WTC11 (cell line): ENCODE measurements around the gene ACBD3. TPM values are rescaled to one million over a fixed set of nuclear protein-coding genes. Genes with fewer than 3 reads are reported as not detected.

ENCODE experiments used
- ATAC-seq: fragments of 200-7000 bp; cut with Tn5 transposase; 2 replicates; pipeline ENCODE4 v1.10.0; 2021; ENCODE audit warnings: mild to moderate bottlenecking, moderate library complexity
- CTCF ChIA-PET: fragments of 300-600 bp; sonication (Branson Sonifier 250); formaldehyde crosslinking; loops from one replicate; lab custom pipeline; 2021; ENCODE audit warnings: antibody characterized with exemption; lab: Charles Lee
- POLR2A ChIA-PET: fragments of 350-600 bp; sonication (Branson Sonifier 250); formaldehyde crosslinking; loops from one replicate; lab custom pipeline; 2021; ENCODE audit warnings: antibody characterized with exemption; lab: Charles Lee
- DNase-seq: peaks from one replicate; pipeline ENCODE4 v3.0.0; 2021; ENCODE audit warnings: low spot score
- H3K27ac Mint-ChIP-seq: 2 replicates; pipeline ENCODE4 v1.8.0; 2021; ENCODE audit warnings: mixed read lengths
- H3K27me3 Mint-ChIP-seq: 2 replicates; pipeline ENCODE4 v1.8.0; 2021; ENCODE audit warnings: low read depth, mild to moderate bottlenecking, moderate library complexity, mixed read lengths
- H3K36me3 Mint-ChIP-seq: 2 replicates; pipeline ENCODE4 v1.8.0; 2021; ENCODE audit warnings: mixed read lengths
- H3K4me1 Mint-ChIP-seq: 2 replicates; pipeline ENCODE4 v1.8.0; 2022; ENCODE audit warnings: mixed read lengths
- H3K4me3 Mint-ChIP-seq: 2 replicates; pipeline ENCODE4 v1.8.0; 2021; ENCODE audit warnings: mild to moderate bottlenecking, moderate library complexity, mixed read lengths
- H3K9me3 Mint-ChIP-seq: 2 replicates; pipeline ENCODE4 v1.8.0; 2021; ENCODE audit warnings: mixed read lengths
- CREM ChIP-seq: sonication (generic); formaldehyde crosslinking; IDR thresholded peaks from 2 replicates; pipeline ENCODE4 v1.8.1; 2022; ENCODE audit warnings: mild to moderate bottlenecking, missing genetic modification reagents, moderate library complexity
- ELF4 ChIP-seq: sonication (generic); formaldehyde crosslinking; IDR thresholded peaks from 2 replicates; pipeline ENCODE4 v1.8.1; 2022; ENCODE audit warnings: low read depth, mild to moderate bottlenecking, moderate library complexity, missing genetic modification reagents
- ETV6 ChIP-seq: sonication (generic); formaldehyde crosslinking; IDR thresholded peaks from 2 replicates; pipeline ENCODE4 v1.8.1; 2022; ENCODE audit warnings: mild to moderate bottlenecking, missing genetic modification reagents
- HMGA2 ChIP-seq: fragments of 250-450 bp; sonication (Bioruptor Pico); IDR thresholded peaks from 2 replicates; pipeline ENCODE4 v1.4.0; 2021; ENCODE audit warnings: mild to moderate bottlenecking, moderate library complexity
- JAZF1 ChIP-seq: fragments of 250-450 bp; sonication (Bioruptor Pico); IDR thresholded peaks from 2 replicates; pipeline ENCODE4 v1.9.0; 2021; ENCODE audit warnings: moderate library complexity, mild to moderate bottlenecking, inconsistent platforms
- NFATC4 ChIP-seq: fragments of 250-450 bp; sonication (Bioruptor Pico); IDR thresholded peaks from 2 replicates; pipeline ENCODE4 v1.9.0; 2021; ENCODE audit warnings: mild to moderate bottlenecking
- PRRX2 ChIP-seq: fragments of 250-450 bp; sonication (Bioruptor Pico); IDR thresholded peaks from 2 replicates; pipeline ENCODE4 v1.8.0; 2021; ENCODE audit warnings: mild to moderate bottlenecking
- SMAD3 ChIP-seq: sonication (generic); formaldehyde crosslinking; IDR thresholded peaks from 2 replicates; pipeline ENCODE4 v1.8.0; 2022; ENCODE audit warnings: missing genetic modification reagents, mild to moderate bottlenecking, borderline replicate concordance
- SMAD4 ChIP-seq: sonication (generic); formaldehyde crosslinking; IDR thresholded peaks from 2 replicates; pipeline ENCODE4 v1.8.0; 2022; ENCODE audit warnings: mild to moderate bottlenecking, missing genetic modification reagents
- TEAD4 ChIP-seq: sonication (generic); formaldehyde crosslinking; IDR thresholded peaks from 2 replicates; pipeline ENCODE4 v1.8.0; 2022; ENCODE audit warnings: mild to moderate bottlenecking, missing genetic modification reagents
- TP53 ChIP-seq: sonication (generic); formaldehyde crosslinking; IDR thresholded peaks from 2 replicates; pipeline ENCODE4 v1.8.1; 2023; ENCODE audit warnings: mild to moderate bottlenecking, missing genetic modification reagents
- ZNF138 ChIP-seq: sonication (generic); formaldehyde crosslinking; conservative IDR thresholded peaks from 2 replicates; pipeline ENCODE4 v1.8.1; 2022; ENCODE audit warnings: mild to moderate bottlenecking, moderate library complexity, missing genetic modification reagents
- ZNF219 ChIP-seq: sonication (generic); formaldehyde crosslinking; IDR thresholded peaks from 2 replicates; pipeline ENCODE4 v1.8.0; 2023; ENCODE audit warnings: missing genetic modification reagents, mild to moderate bottlenecking, borderline replicate concordance
- ZNF423 ChIP-seq: fragments of 250-450 bp; sonication (Bioruptor Pico); IDR thresholded peaks from 2 replicates; pipeline ENCODE4 v2.1.2; 2022; ENCODE audit warnings: mild to moderate bottlenecking, moderate library complexity
- total RNA-seq: library from RNA; stranded (reverse); gene quantifications from 3 replicates; pipeline ENCODE4 v1.2.3, GENCODE V29; 2021
- TF ChIP-seq, protein P1 (sequence below): sonication (generic); formaldehyde crosslinking; IDR thresholded peaks from 2 replicates; pipeline ENCODE4 v1.8.0; 2023; ENCODE audit warnings: mild to moderate bottlenecking, missing genetic modification reagents
- TF ChIP-seq, protein P2 (sequence below): sonication (generic); formaldehyde crosslinking; IDR thresholded peaks from 2 replicates; pipeline ENCODE4 v1.8.1; 2022; ENCODE audit warnings: mild to moderate bottlenecking, moderate library complexity, missing genetic modification reagents
- TF ChIP-seq, protein P3 (sequence below): sonication (generic); formaldehyde crosslinking; IDR thresholded peaks from 2 replicates; pipeline ENCODE4 v1.8.0; 2022; ENCODE audit warnings: mild to moderate bottlenecking, missing genetic modification reagents

The ACBD3 gene
- total RNA-seq, 1 experiment from 2014 or later: 38.9 TPM

DNA sequence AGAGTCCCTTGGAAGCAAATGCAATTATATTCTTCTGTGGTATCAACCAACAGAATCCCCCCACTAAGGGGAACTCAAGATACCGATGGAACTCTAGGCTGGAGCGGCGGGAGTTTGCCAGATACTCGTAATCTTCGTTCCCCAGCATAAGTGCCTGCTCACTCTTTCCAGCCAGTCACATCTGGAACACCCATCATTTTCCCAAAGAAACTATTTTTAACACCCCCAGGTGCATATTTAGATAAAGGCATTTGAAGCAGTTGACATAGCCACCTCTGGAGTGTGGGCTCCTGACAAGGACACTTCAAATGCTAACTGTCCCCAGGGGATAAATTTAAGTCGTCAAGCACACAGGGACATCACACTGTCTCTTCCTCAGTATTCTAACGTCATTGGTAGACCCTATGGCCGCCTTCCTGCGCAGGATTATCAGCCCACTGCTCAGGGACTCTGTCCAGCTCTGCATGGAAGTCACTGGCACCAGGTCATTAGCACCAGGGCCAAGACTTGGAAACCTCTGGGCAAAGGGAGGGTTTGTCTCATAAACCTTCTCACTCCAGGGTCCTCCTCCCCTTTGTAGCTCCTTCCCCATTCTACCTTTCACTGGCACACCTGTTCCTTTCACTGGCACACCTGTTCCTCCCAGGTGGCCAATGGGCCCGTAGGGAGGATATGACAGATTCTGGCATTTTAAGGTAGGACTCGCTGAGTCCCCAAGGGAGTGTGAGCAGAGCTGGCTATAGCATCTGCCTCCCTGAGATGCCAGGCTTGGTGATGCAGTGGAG lies 75.3 kb downstream of the ACBD3 start:
- Mint-ChIP-seq H3K27ac (no peak overlapping the region), H3K36me3 (peaks cover 3% of the 10 kb centered on the region)
- CTCF ChIA-PET: interaction anchor here (0.8 to 5.7 kb wide), 15 partner anchors 9 to 294 kb away, joined by 3 to 65 read pairs (median 5); partner anchors contain the start of genes H3-3A and PYCR2

DNA sequence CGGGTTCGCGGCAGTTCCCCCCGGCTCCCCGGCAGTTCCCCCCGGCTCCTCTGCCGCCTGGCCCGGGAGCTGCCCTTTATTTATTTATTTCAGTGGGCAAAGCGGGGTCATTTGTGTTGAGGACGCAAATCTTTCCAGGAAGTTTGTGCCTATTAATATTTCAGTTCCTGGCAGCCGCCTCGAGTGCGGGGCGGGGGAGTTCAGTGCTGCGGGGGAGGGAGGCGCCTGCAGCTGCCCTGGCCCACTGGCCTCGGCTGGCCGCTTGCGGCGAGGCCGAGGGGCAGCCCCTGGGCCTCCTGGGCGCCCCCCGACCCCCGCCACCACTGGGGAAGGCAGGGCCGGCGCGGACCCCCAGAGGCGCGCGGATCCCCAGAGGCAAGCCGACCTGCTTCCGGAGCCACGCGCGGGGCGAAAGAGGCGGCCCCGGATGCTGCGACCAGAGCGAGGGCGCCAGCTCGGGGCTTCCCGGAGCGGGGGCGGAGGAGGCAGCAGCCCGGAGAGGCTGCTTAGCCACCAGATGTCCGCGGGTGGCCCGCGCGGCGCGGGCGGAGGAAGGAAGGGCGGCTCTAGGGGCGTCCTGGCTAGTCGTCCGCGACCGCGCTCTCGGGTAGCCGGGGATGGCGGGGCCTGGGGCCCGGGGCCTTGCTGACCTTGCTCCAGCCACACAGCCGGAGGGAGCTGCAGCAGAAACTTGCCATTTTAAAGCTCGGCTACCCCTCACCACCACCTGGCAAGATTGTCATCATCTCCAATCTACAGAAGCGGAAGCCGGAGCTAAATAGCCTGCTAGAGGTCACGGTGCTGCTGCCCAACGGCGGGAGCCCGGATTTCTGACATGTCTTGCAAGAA lies 76.1 kb downstream of the ACBD3 start:
- H3K9me3 Mint-ChIP-seq: no peaks in the 10 kb centered on the region
- H3K27ac Mint-ChIP-seq: no peak overlapping the region
- H3K4me3 Mint-ChIP-seq: peak overlapping the region; percentile 70
- DNase-seq (peak; percentile 55), ATAC-seq (peak; percentile 14)
- peaks cover 42% of the 10 kb centered on the region for H3K4me1 Mint-ChIP-seq
- ChIA-PET CTCF (interaction anchor here (1.3 to 5.7 kb wide), 10 partner anchors 10 to 295 kb away, joined by 3 to 65 read pairs (median 5); partner anchors contain the start of genes H3-3A and PYCR2), POLR2A (interaction anchor here (0.5 to 2.4 kb wide), 6 partner anchors 12 to 351 kb away, joined by 3 to 20 read pairs (median 4); partner anchors contain the start of gene H3-3A)
- no peaks in the 10 kb centered on the region for H3K36me3 Mint-ChIP-seq
- peaks cover 20% of the 10 kb centered on the region for H3K27me3 Mint-ChIP-seq
- no peak for TF ChIP-seq PRRX2 (CRISPR knock-in tag)
- no peak for TF ChIP-seq ZNF219 (CRISPR knock-in tag)
- no peak for TF ChIP-seq HMGA2 (CRISPR knock-in tag)
- TF ChIP-seq, protein P1, sequence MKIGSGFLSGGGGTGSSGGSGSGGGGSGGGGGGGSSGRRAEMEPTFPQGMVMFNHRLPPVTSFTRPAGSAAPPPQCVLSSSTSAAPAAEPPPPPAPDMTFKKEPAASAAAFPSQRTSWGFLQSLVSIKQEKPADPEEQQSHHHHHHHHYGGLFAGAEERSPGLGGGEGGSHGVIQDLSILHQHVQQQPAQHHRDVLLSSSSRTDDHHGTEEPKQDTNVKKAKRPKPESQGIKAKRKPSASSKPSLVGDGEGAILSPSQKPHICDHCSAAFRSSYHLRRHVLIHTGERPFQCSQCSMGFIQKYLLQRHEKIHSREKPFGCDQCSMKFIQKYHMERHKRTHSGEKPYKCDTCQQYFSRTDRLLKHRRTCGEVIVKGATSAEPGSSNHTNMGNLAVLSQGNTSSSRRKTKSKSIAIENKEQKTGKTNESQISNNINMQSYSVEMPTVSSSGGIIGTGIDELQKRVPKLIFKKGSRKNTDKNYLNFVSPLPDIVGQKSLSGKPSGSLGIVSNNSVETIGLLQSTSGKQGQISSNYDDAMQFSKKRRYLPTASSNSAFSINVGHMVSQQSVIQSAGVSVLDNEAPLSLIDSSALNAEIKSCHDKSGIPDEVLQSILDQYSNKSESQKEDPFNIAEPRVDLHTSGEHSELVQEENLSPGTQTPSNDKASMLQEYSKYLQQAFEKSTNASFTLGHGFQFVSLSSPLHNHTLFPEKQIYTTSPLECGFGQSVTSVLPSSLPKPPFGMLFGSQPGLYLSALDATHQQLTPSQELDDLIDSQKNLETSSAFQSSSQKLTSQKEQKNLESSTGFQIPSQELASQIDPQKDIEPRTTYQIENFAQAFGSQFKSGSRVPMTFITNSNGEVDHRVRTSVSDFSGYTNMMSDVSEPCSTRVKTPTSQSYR (CRISPR knock-in tag): no peak
- no peak for TF ChIP-seq ETV6
- TF ChIP-seq, protein P2, sequence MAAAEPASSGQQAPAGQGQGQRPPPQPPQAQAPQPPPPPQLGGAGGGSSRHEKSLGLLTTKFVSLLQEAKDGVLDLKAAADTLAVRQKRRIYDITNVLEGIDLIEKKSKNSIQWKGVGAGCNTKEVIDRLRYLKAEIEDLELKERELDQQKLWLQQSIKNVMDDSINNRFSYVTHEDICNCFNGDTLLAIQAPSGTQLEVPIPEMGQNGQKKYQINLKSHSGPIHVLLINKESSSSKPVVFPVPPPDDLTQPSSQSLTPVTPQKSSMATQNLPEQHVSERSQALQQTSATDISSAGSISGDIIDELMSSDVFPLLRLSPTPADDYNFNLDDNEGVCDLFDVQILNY (CRISPR knock-in tag): peak; percentile 42; the same call in 1 of the 2 replicates
- TF ChIP-seq NFATC4: no peak
- TF ChIP-seq ZNF423 (CRISPR knock-in tag): peak; percentile 54; the same call in 1 of the 2 replicates
- no peak for TF ChIP-seq ZNF138 (CRISPR knock-in tag)
- no peak for TF ChIP-seq TP53 (CRISPR knock-in tag)
- TF ChIP-seq CREM (CRISPR knock-in tag): 0 out of 2 replicates have a peak, but pooled peaks have one; percentile 19
- TF ChIP-seq ELF4 (CRISPR knock-in tag): no peak
- TF ChIP-seq SMAD3 (CRISPR knock-in tag): no peak
- TF ChIP-seq, protein P3, sequence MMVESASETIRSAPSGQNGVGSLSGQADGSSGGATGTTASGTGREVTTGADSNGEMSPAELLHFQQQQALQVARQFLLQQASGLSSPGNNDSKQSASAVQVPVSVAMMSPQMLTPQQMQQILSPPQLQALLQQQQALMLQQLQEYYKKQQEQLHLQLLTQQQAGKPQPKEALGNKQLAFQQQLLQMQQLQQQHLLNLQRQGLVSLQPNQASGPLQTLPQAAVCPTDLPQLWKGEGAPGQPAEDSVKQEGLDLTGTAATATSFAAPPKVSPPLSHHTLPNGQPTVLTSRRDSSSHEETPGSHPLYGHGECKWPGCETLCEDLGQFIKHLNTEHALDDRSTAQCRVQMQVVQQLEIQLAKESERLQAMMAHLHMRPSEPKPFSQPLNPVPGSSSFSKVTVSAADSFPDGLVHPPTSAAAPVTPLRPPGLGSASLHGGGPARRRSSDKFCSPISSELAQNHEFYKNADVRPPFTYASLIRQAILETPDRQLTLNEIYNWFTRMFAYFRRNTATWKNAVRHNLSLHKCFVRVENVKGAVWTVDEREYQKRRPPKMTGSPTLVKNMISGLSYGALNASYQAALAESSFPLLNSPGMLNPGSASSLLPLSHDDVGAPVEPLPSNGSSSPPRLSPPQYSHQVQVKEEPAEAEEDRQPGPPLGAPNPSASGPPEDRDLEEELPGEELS (CRISPR knock-in tag): no peak
- TF ChIP-seq JAZF1 (CRISPR knock-in tag): no peak
- TF ChIP-seq, all 79 proteins: peak for 3

More for the DNA sequence above, 75.3 kb downstream of the ACBD3 start:
- H3K27me3 Mint-ChIP-seq: peaks cover 20% of the 10 kb centered on the region
- TF ChIP-seq TEAD4: no peak
- no peak for TF ChIP-seq SMAD4
- TF ChIP-seq, all 79 proteins: peak for 0
- ATAC-seq: peak; percentile 4
- H3K9me3 Mint-ChIP-seq: no peaks in the 10 kb centered on the region
- peak; percentile 21 for DNase-seq
- H3K4me3 Mint-ChIP-seq: peak overlapping the region; percentile 70
- peaks cover 42% of the 10 kb centered on the region for H3K4me1 Mint-ChIP-seq
- POLR2A ChIA-PET: interaction anchor here (0.5 to 2.4 kb wide), 9 partner anchors 9 to 351 kb away, joined by 3 to 20 read pairs (median 4); partner anchors contain the start of gene H3-3A
